Calu3 (cell line): Measurements from ENCODE around the gene PCYT1A. TPM values are rescaled to one million over a fixed set of nuclear protein-coding genes. Genes with fewer than 3 reads are reported as not detected.

ENCODE experiments used
- BruUV-seq: library from RNA; stranded (reverse); fragments of 400-500 nt; replicated peaks from 2 replicates; lab custom pipeline; 2021; lab: Mats Ljungman, UMichigan
- CTCF ChIA-PET: fragments of 300-600 bp; sonication (Branson Sonifier 250); formaldehyde crosslinking; loops from one replicate; lab custom pipeline; 2022; ENCODE audit warnings: antibody characterized with exemption; lab: Charles Lee
- DNase-seq: peaks from one replicate; pipeline ENCODE4 v3.0.0; 2022
- H3K27ac Mint-ChIP-seq: one replicate; pipeline ENCODE4 v1.8.0; 2022; ENCODE audit warnings: mixed read lengths; ENCODE audit not compliant: unreplicated experiment
- H3K27me3 Mint-ChIP-seq: one replicate; pipeline ENCODE4 v1.8.0; 2022; ENCODE audit warnings: mixed read lengths; ENCODE audit not compliant: unreplicated experiment
- H3K36me3 Mint-ChIP-seq: one replicate; pipeline ENCODE4 v1.8.0; 2022; ENCODE audit warnings: mild to moderate bottlenecking, moderate library complexity, mixed read lengths; ENCODE audit not compliant: insufficient read depth, unreplicated experiment
- H3K4me1 Mint-ChIP-seq: one replicate; pipeline ENCODE4 v1.8.0; 2022; ENCODE audit warnings: mild to moderate bottlenecking, low read depth, mixed read lengths; ENCODE audit not compliant: unreplicated experiment
- H3K4me3 Mint-ChIP-seq: one replicate; pipeline ENCODE4 v1.8.0; 2022; ENCODE audit warnings: mild to moderate bottlenecking, low read depth, moderate library complexity, mixed read lengths; ENCODE audit not compliant: unreplicated experiment
- H3K9me3 Mint-ChIP-seq: one replicate; pipeline ENCODE4 v1.8.0; 2022; ENCODE audit warnings: low read depth, mixed read lengths; ENCODE audit not compliant: unreplicated experiment
- intact Hi-C: fragments of 100-400 bp; cut with micrococcal nuclease; formaldehyde crosslinking; loops from one replicate; pipeline ENCODE4 v1.10.0; 2022; ENCODE audit not compliant: unreplicated experiment
- total RNA-seq: library from RNA; stranded (reverse); gene quantifications from 2 replicates; pipeline ENCODE4 v1.2.3, GENCODE V29; 2022
- TF ChIP-seq, protein P1 (sequence below): fragments of 200-600 bp; IDR thresholded peaks from one replicate; pipeline ENCODE4 v1.8.0; 2022; ENCODE audit warnings: antibody characterized with exemption; ENCODE audit not compliant: unreplicated experiment

PCYT1A gene
- total RNA-seq, 1 experiment from 2014 or later, result 47.0 TPM

DNA sequence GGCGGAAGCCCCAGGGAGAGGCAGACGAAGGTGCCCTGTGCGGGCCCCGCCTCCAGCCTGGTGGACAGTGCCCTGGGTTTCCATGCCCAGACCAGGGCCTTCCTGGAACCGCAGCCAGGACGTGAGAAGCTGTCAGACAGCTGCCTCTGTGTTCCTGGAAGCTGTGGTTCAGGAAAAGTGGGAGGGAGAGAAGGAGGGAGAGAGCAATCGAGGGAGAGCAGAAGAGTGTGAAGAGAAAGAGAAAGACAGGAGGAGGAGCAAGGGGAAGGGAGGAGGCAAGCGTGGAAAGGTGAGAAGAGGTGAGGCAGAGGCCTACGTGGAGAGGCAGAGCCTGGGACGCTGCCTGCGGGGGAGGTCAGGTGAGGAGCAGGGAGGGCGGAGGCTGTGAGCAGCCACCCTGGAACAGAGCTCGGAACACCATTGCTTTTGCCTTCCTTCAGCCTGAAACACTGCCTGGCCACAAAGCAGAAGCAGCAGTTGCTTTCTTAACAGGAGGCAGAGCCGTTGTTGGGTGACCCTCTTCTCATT is 94.9 kb downstream of the PCYT1A start:
- intact Hi-C loops, result no loop called here
- no peak overlapping the region for H3K4me3 Mint-ChIP-seq
- CTCF ChIA-PET, result no interaction called here

DNA sequence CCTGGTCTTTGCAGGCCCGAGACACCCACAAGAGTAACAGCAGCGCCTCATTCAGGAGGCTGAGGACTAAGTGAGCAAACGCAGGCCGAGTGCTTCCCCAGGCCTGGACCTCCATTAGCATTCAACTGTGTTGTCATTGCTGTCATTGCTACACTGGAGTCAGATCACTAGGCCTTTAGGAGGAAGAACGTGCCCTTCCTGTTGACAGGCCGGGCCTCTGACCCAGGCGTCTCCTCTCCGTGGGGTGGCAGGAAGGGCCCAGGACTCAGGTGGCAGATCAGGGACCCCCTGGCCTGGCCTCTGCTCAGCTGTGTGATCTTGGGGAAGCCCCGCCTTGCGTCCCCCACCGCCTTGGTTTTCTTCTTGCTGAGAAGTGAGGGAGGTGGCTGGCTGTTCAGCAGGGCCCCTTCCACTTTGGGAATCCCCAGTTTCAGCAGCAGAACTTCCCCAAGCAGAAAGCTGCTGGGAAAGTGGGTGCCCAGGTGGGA is 95.4 kb downstream of the PCYT1A start:
- intact Hi-C loops, result no loop called here
- Mint-ChIP-seq H3K4me3 (no peak overlapping the region), H3K9me3 (no peaks in the 10 kb centered on the region), H3K27me3 (no peaks in the 10 kb centered on the region), H3K27ac (no peak overlapping the region), H3K36me3 (no peaks in the 10 kb centered on the region), H3K4me1 (no peaks in the 10 kb centered on the region)
- no peak for DNase-seq
- BruUV-seq, result no TSS peak
- TF ChIP-seq, protein P1, sequence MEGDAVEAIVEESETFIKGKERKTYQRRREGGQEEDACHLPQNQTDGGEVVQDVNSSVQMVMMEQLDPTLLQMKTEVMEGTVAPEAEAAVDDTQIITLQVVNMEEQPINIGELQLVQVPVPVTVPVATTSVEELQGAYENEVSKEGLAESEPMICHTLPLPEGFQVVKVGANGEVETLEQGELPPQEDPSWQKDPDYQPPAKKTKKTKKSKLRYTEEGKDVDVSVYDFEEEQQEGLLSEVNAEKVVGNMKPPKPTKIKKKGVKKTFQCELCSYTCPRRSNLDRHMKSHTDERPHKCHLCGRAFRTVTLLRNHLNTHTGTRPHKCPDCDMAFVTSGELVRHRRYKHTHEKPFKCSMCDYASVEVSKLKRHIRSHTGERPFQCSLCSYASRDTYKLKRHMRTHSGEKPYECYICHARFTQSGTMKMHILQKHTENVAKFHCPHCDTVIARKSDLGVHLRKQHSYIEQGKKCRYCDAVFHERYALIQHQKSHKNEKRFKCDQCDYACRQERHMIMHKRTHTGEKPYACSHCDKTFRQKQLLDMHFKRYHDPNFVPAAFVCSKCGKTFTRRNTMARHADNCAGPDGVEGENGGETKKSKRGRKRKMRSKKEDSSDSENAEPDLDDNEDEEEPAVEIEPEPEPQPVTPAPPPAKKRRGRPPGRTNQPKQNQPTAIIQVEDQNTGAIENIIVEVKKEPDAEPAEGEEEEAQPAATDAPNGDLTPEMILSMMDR, result no peak
- CTCF ChIA-PET, result no interaction called here

More for the DNA sequence above, 94.9 kb downstream of the PCYT1A start:
- DNase-seq, result no peak
- no peak overlapping the region for H3K27ac Mint-ChIP-seq
- BruUV-seq, result no TSS peak
- H3K36me3 Mint-ChIP-seq, result no peaks in the 10 kb centered on the region
- TF ChIP-seq, protein P1, result no peak
- no peaks in the 10 kb centered on the region for H3K9me3 Mint-ChIP-seq
- H3K4me1 Mint-ChIP-seq, result no peaks in the 10 kb centered on the region
- no peaks in the 10 kb centered on the region for H3K27me3 Mint-ChIP-seq

DNA sequence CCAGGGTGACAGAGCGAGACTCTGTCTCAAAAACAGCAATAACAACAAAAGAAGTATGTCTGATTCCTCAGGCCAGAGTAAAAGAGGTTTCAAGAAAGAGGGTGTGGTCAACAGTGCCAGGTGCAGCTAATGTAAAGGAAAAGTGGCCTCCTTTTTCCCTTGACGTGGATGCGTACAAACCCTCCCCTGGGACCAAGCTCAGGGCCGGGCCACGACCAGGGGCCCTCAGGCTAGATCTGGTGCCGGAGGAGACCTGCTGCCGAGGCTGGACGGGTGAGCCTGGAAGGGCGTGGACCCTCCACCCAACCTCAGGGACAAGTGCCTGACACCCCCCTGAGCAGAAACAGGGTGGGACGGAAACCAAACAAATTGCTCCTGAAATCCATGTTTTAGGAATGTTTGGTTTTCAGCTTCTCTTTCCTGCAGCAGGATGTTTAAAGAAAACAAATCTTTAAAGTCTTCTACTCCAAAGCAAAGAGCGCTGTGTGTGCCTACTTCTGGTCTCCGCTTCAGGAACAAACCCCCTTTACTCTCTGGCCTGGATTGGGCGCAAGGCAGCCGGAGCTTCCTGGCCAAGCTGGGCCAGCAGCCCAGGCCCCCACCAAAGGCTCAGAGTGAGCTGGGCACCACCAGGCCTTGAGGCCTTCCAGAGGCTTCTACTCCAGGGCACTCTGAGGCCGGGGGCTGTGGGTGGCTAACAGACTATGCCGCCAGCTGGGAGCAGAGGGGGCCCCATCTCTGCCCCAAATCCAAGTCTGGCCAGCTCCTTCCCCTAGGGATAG is 97.8 kb downstream of the PCYT1A start:
- DNase-seq, result no peak
- Mint-ChIP-seq H3K4me1 (no peaks in the 10 kb centered on the region), H3K4me3 (no peak overlapping the region), H3K27ac (no peak overlapping the region), H3K9me3 (no peaks in the 10 kb centered on the region), H3K27me3 (no peaks in the 10 kb centered on the region), H3K36me3 (no peaks in the 10 kb centered on the region)
- TF ChIP-seq, protein P1, result no peak
- intact Hi-C loops, result no loop called here
- no TSS peak for BruUV-seq
- CTCF ChIA-PET, result no interaction called here

DNA sequence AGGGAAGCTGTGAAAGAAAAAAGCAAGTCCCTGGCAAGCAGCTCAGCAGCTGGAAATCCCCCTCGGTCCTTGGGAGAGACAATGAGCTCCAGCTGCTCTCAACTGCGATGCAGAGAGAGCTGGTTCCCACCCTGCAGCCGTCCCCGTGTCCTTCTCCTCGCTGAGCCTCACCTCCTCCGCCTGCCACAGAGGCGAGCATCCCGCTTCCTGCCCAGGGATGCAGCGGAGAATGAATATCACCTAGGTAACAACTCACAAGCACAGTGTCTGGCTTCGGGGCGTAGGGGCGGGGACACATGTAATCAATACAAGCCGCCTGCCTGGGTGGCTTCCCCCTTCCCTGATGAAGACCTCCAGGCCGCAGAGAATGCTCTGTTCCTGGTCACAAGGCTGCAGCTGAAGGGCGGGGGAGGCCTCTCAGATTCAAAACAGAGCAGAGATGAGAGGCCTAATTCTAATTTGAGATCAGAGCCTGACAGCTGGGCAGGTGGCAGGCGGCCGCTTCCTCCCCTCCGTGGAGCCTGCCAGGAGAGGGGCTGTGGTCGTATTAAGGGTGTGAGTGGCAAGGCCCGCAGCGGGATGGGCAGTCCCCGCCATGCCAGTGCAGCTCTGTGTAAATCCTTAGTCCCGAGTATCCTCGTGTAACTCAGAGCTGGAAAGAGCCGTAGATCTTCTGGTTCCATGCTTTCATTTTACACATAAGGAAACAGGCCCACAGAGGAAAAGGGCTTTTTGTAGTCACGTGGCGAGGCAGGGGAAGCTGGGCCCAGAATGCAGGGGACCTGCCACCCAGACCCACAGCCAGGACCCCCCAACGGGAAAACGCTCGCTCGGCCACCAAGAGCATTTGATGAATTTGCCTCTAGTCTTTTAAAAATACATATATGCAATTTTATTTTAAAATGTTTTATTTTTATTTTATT is 100.6 kb downstream of the PCYT1A start:
- no peak overlapping the region for H3K27ac Mint-ChIP-seq
- H3K4me3 Mint-ChIP-seq, result no peak overlapping the region
- no peaks in the 10 kb centered on the region for H3K36me3 Mint-ChIP-seq
- CTCF ChIA-PET, result no interaction called here
- TF ChIP-seq, protein P1, result no peak
- BruUV-seq, result no TSS peak
- no peaks in the 10 kb centered on the region for H3K27me3 Mint-ChIP-seq
- intact Hi-C loops, result no loop called here
- no peaks in the 10 kb centered on the region for H3K4me1 Mint-ChIP-seq
- H3K9me3 Mint-ChIP-seq, result no peaks in the 10 kb centered on the region
- DNase-seq, result no peak
